Measurements from ENCODE around the gene ASTN2. TPM values are rescaled to one million over a fixed set of nuclear protein-coding genes. Genes with fewer than 3 reads are reported as not detected.

ASTN2 gene
- total and polyA plus RNA-seq, 12 donors: 1.9 to 11.1 (median 4.0) TPM

- H3K27me3 ChIP-seq: peaks cover 0 to 7% (median 0%) of the 10 kb centered on the region in 7 donors
- H3K36me3 ChIP-seq: no peaks in the 10 kb centered on the region
- no peaks in the 10 kb centered on the region for H3K9me3 ChIP-seq
- TF ChIP-seq, protein P1, sequence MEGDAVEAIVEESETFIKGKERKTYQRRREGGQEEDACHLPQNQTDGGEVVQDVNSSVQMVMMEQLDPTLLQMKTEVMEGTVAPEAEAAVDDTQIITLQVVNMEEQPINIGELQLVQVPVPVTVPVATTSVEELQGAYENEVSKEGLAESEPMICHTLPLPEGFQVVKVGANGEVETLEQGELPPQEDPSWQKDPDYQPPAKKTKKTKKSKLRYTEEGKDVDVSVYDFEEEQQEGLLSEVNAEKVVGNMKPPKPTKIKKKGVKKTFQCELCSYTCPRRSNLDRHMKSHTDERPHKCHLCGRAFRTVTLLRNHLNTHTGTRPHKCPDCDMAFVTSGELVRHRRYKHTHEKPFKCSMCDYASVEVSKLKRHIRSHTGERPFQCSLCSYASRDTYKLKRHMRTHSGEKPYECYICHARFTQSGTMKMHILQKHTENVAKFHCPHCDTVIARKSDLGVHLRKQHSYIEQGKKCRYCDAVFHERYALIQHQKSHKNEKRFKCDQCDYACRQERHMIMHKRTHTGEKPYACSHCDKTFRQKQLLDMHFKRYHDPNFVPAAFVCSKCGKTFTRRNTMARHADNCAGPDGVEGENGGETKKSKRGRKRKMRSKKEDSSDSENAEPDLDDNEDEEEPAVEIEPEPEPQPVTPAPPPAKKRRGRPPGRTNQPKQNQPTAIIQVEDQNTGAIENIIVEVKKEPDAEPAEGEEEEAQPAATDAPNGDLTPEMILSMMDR (IDR thresholded peaks at IDR 0.05): no peak
- no peak for DNase-seq
- intact Hi-C loops (cut with DNase I): no loop called here
- H3K4me1 ChIP-seq: no peaks in the 10 kb centered on the region
- no peak overlapping the region for H3K27ac ChIP-seq
- no peak for ATAC-seq
- WGBS, 2 donors: 39 to 42% methylated on average over 3 of the region's 3 CpGs
- no peak overlapping the region for H3K4me3 ChIP-seq
These were observed 27.4 kb downstream of the ASTN2 start for GRCh38 chr9:117387422-117387821.

GRCh38 chr9:117379341-117379740 is 35.5 kb downstream of the ASTN2 start:
- WGBS, 2 donors: 60 to 69% methylated on average over 2 of the region's 2 CpGs
- Histone ChIP-seq H3K27me3 (peaks cover 0 to 9% (median 0%) of the 10 kb centered on the region in 7 donors), H3K4me3 (no peak overlapping the region), H3K9me3 (peaks cover 0 to 3% (median 0%) of the 10 kb centered on the region in 11 donors), H3K27ac (no peak overlapping the region), H3K4me1 (no peaks in the 10 kb centered on the region), H3K36me3 (no peaks in the 10 kb centered on the region)
- intact Hi-C loops (cut with DNase I): no loop called here
- TF ChIP-seq, protein P1 (IDR thresholded peaks at IDR 0.05): no peak
- DNase-seq: no peak
- no peak for ATAC-seq

- Histone ChIP-seq H3K9me3 (peaks cover 0 to 3% (median 0%) of the 10 kb centered on the region in 11 donors), H3K36me3 (no peaks in the 10 kb centered on the region), H3K27ac (no peak overlapping the region), H3K27me3 (peaks cover 0 to 6% (median 0%) of the 10 kb centered on the region in 7 donors), H3K4me3 (no peak overlapping the region), H3K4me1 (no peaks in the 10 kb centered on the region)
- TF ChIP-seq, protein P1 (IDR thresholded peaks at IDR 0.05): no peak
- DNase-seq (no peak), ATAC-seq (no peak)
- intact Hi-C loops (cut with DNase I): no loop called here
- 61 to 70% methylated on average over 5 of the region's 5 CpGs for WGBS, 2 donors
These were observed 37.8 kb downstream of the ASTN2 start for GRCh38 chr9:117377046-117377445.

DNA sequence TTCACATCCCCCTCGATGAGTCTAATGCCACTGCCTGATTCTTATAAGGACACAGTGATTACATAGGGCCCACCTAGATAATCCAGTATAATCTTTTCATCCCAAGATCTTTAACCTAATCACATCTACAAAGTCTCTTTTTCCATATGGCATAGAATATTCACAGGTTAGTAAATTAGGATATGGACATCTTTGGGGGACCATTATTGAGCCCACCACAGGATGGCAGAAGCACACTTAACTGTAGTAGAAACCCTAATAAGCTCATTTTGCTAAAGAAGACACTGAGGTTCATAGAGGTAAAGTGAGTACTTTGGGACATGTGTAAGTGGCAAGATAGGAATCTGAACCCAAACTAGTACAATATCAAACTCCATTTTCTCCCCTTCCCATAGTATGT is 38.9 kb downstream of the ASTN2 start:
- DNase-seq: no peak
- Histone ChIP-seq H3K36me3 (no peaks in the 10 kb centered on the region), H3K4me1 (no peaks in the 10 kb centered on the region), H3K27ac (no peak overlapping the region), H3K27me3 (peaks cover 0 to 6% (median 0%) of the 10 kb centered on the region in 7 donors), H3K4me3 (no peak overlapping the region), H3K9me3 (no peaks in the 10 kb centered on the region)
- TF ChIP-seq, protein P1 (IDR thresholded peaks at IDR 0.05): no peak
- intact Hi-C loops (cut with DNase I): no loop called here
- 62 to 71% methylated on average over 1 of the region's 1 CpG for WGBS, 2 donors
- no peak for ATAC-seq
